Ovary (tissue), 9 donors: Measurements from ENCODE around the gene CACNA1C. TPM values are rescaled to one million over a fixed set of nuclear protein-coding genes. Genes with fewer than 3 reads are reported as not detected.

Experiments
- DNase-seq, 5 donors: peaks; one replicate each; pipeline ENCODE4 v3.0.0-alpha.2; 2019 to 2020
- H3K27ac ChIP-seq, 2 donors: fragments of 200-600 bp; one replicate each; pipeline versions ENCODE4 v1.5.1 to v1.8.0; 2019 to 2022
- H3K27me3 ChIP-seq: fragments of 200-600 bp; one replicate; pipeline ENCODE4 v1.8.0; 2022
- H3K36me3 ChIP-seq: fragments of 200-600 bp; sonication (generic); one replicate; pipeline ENCODE4 v1.5.1; 2019
- H3K4me1 ChIP-seq: one replicate; pipeline ENCODE4 v1.8.1; 2013; ENCODE audit warnings: mild to moderate bottlenecking, moderate library complexity; ENCODE audit not compliant: insufficient read depth
- H3K4me3 ChIP-seq: fragments of 200-600 bp; sonication (generic); one replicate; pipeline ENCODE4 v1.5.1; 2017
- H3K9me3 ChIP-seq, 2 donors: fragments of 200-600 bp in 1 of 2; sonication (generic) in 1 of 2; one replicate each; pipeline versions ENCODE4 v1.5.1 to v1.8.1; 2013 to 2019; ENCODE audit warnings: mild to moderate bottlenecking in 1 of 2, moderate library complexity in 1 of 2
- EP300 ChIP-seq: sonication (generic); formaldehyde crosslinking; IDR thresholded peaks from one replicate; pipeline ENCODE4 v1.6.1; 2017; ENCODE audit warnings: antibody characterized with exemption
- POLR2A ChIP-seq: fragments of 450-650 bp; IDR thresholded peaks from one replicate; pipeline ENCODE4 v1.6.1; 2017; ENCODE audit warnings: antibody characterized with exemption, mild to moderate bottlenecking, moderate library complexity
- WGBS, 3 donors: extraction: QIAGEN DNeasy Blood & Tissue Kit in 1 of 3; methylation state at CpG; one replicate each; pipeline versions ENCODE4 v1.1.5 to v1.1.7; 2013 to 2017; 5-methylcytosine and 5-hydroxymethylcytosine counted together
- intact Hi-C, 4 donors: fragments of 100-400 bp; cut with DNase I; formaldehyde crosslinking; loops; one replicate each; pipeline versions ENCODE4 v1.11.0 to v1.15.1; 2022 to 2023
- polyA plus RNA-seq, 2 donors: library from polyadenylated mRNA; stranded (reverse); fragments of 200-250 nt in 1 of 2; fragments of 350-450 nt in 1 of 2; fragmentation: Illumina TruSeq in 1 of 2; extraction: RNeasy Lipid Tissue Mini Kit (QIAGEN cat#74804) in 1 of 2; gene quantifications; one replicate each; pipeline ENCODE4 v1.2.3, GENCODE V29; 2013 to 2014
- total RNA-seq, 7 donors: library from RNA; depleted of rRNA in 2 of 7; stranded (reverse); fragments of >200 nt in 2 of 7; fragmentation: NEBNext Ultra II Directional in 3 of 7; extraction: Animal tissue kit (Norgen Biotek cat#: 25700) in 3 of 7; gene quantifications; one replicate each; pipeline versions ENCODE4 v1.1.0 to v1.2.4, GENCODE V29; 2016 to 2023
- TF ChIP-seq, protein P1 (sequence below), 3 donors: fragments of 450-650 bp in 2 of 3; fragments of 200-600 bp in 1 of 3; IDR thresholded peaks; one replicate each; pipeline versions ENCODE4 v1.5.1 to v1.8.0; 2016 to 2022; ENCODE audit warnings: antibody characterized with exemption in 3 of 3, mild to moderate bottlenecking in 1 of 3
- donor health status: DM: no; HTN: no; CAD: no; lungs with moderate emphysema.
- donor health status: DM: no; HTN: no; CAD: no.
- donor health status: Bipolar disorder and iron deficiency.
- donor health status: DM: yes; HTN: yes; CAD: no.
- donor health status: DM: no; HTN: no; CAD: no.
- donor health status: DM: yes; HTN: yes; CAD: no.

Gene CACNA1C
- total and polyA plus RNA-seq, 9 donors, result 2.2 to 8.3 (median 3.7) TPM

DNA sequence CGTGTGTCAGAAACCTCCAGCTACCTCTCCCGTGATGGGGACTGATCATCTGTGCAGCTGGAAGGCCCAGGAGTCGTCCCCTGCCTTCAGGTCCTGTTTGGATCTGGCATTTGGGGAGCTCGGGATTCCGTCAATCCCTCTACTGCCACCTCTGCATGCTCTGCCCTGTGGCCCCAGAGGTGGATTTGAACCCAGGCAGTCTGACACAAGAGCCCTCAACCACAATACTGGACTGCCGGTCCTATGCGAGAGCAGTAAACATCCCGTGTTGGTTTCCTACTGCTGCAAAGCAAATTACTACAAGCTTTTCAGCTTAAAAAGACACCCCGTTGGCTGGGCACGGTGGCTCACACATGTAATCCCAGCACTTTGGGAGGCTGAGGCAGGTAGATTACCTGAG is 620.1 kb downstream of the CACNA1C start:
- Histone ChIP-seq H3K4me3 (no peak overlapping the region), H3K27ac (no peak overlapping the region), H3K9me3 (no peaks in the 10 kb centered on the region), H3K36me3 (no peaks in the 10 kb centered on the region), H3K27me3 (no peaks in the 10 kb centered on the region), H3K4me1 (no peaks in the 10 kb centered on the region)
- intact Hi-C loops, result no loop called here
- TF ChIP-seq POLR2A, result no peak
- DNase-seq, result no peak
- WGBS, 3 donors, result 94 to 97% (median 96%) methylated on average over 10 of the region's 10 CpGs

DNA sequence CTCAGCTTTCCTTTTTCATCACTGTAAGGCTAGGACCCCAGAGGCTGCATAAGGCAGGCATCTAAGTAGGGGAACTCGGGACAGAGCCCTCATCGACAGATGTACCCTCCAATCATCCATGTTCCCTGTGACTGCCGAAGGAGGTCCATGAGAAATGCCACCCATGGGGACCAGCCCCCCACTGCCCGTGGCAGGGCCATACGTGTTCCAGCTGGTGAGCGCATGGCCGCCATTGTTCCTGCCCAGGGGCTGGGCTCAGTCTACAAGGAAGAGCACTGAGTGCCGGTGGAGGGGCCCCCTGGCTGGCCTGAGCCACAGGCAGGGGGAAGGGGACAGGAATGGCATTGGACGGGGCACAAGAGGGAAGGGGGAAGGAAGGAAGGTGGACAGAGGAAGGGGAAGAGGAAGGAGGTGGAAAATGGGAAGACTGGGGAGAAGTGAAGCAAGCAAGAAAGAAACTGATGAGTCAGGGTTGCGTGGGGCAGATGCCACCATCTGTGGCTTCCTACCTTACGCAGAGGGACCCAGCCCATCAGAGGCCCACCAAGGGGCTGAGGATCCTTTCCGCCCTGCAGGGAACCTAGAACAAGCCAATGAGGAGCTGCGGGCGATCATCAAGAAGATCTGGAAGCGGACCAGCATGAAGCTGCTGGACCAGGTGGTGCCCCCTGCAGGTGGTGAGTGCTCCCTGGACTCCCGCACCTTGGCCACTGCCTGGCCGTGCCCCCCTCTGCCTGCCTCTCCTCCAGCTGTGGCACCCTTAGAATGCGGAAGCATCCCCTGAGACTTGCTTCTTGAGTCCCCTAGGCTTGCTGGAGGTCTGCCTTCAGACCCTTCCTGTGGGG is 621.4 kb downstream of the CACNA1C start:
- Histone ChIP-seq H3K27me3 (no peaks in the 10 kb centered on the region), H3K9me3 (no peaks in the 10 kb centered on the region), H3K27ac (no peak overlapping the region), H3K4me1 (no peaks in the 10 kb centered on the region), H3K36me3 (no peaks in the 10 kb centered on the region), H3K4me3 (no peak overlapping the region)
- no peak for TF ChIP-seq POLR2A
- TF ChIP-seq, protein P1, sequence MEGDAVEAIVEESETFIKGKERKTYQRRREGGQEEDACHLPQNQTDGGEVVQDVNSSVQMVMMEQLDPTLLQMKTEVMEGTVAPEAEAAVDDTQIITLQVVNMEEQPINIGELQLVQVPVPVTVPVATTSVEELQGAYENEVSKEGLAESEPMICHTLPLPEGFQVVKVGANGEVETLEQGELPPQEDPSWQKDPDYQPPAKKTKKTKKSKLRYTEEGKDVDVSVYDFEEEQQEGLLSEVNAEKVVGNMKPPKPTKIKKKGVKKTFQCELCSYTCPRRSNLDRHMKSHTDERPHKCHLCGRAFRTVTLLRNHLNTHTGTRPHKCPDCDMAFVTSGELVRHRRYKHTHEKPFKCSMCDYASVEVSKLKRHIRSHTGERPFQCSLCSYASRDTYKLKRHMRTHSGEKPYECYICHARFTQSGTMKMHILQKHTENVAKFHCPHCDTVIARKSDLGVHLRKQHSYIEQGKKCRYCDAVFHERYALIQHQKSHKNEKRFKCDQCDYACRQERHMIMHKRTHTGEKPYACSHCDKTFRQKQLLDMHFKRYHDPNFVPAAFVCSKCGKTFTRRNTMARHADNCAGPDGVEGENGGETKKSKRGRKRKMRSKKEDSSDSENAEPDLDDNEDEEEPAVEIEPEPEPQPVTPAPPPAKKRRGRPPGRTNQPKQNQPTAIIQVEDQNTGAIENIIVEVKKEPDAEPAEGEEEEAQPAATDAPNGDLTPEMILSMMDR (IDR thresholded peaks at IDR 0.05), result no peak
- DNase-seq, result no peak
- WGBS, 3 donors, result 93 to 96% (median 95%) methylated on average over 18 of the region's 18 CpGs
- intact Hi-C loops, result no loop called here

DNA sequence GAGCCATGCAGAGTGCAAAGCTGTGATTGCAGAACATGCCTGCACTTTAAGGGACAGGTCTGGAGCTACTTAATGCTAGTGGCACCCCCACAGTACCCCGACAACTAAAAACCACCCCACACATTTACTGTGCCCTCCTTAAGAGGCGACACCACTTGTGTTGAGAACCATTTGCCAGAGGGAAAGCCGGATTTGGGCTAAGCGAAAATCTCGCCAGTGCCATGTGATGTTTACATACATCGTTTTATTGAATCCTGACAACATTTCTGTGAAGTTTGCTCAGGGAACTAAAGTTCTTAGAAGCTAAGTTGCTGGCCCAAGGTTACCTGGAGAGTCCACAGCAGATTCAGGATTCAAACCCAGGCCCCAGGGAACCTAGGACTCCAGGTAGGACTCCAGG is 623.0 kb downstream of the CACNA1C start:
- Histone ChIP-seq H3K27me3 (no peaks in the 10 kb centered on the region), H3K4me3 (no peak overlapping the region), H3K4me1 (no peaks in the 10 kb centered on the region), H3K36me3 (no peaks in the 10 kb centered on the region), H3K27ac (no peak overlapping the region), H3K9me3 (no peaks in the 10 kb centered on the region)
- no peak for TF ChIP-seq POLR2A
- TF ChIP-seq, protein P1 (IDR thresholded peaks at IDR 0.05), result no peak
- TF ChIP-seq EP300, result no peak
- DNase-seq, result no peak
- 71 to 78% (median 78%) methylated on average over 6 of the region's 6 CpGs for WGBS, 3 donors
- intact Hi-C loops, result no loop called here

DNA sequence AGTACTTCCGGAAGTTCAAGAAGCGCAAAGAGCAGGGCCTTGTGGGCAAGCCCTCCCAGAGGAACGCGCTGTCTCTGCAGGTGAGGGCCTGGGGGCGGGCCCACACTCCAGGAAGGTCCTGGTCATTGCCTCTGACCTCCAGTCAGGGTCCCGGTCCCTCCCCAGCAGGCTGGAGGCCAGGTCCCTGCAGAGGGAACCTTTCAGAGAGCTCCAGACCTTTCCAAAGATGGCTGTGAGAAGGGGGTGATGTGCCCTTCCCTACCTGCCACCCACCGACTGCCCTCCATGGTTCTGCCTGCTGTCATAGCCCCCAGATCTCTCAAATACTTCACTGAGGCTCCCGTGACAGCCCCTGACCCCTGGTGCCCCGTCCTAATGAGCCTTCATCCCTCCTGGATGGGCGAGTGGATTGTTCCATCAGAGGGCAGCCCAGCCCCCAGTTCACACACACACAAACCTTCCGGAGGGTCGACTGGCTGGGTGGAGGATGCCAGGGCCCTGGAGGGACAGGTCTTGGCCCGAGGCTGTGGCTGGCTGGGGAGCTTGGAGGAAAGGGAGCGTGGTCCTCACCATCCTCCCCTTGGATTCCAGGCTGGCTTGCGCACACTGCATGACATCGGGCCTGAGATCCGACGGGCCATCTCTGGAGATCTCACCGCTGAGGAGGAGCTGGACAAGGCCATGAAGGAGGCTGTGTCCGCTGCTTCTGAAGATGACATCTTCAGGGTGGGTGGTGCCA is 624.5 kb downstream of the CACNA1C start:
- Histone ChIP-seq H3K9me3 (no peaks in the 10 kb centered on the region), H3K4me1 (no peaks in the 10 kb centered on the region), H3K27ac (no peak overlapping the region), H3K36me3 (no peaks in the 10 kb centered on the region), H3K27me3 (no peaks in the 10 kb centered on the region), H3K4me3 (no peak overlapping the region)
- intact Hi-C loops, result no loop called here
- 85 to 93% (median 85%) methylated on average over 20 of the region's 20 CpGs for WGBS, 3 donors
- TF ChIP-seq, protein P1 (IDR thresholded peaks at IDR 0.05), result no peak
- no peak for TF ChIP-seq POLR2A
- TF ChIP-seq EP300, result no peak
- no peak for DNase-seq

DNA sequence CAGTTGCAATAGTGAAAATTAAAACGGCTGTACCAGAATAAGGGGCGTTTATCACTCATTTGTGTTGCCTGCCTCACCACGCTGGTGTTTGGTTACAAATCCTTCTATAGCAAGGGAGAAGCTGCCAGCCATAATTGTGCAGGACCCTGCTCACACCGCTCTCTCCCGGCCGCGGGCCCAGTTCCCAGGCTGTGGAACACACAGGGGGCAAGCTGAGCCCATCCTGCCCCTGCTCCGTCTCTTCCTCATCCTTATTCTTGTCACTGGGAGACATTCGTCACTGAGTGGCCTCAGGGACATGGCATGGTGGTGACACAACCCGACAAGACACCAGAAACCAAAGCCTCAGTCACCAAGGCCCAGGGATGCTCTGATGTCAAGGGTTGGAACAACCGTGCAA is 625.6 kb downstream of the CACNA1C start:
- Histone ChIP-seq H3K4me1 (no peaks in the 10 kb centered on the region), H3K27ac (no peak overlapping the region), H3K9me3 (no peaks in the 10 kb centered on the region), H3K4me3 (no peak overlapping the region), H3K36me3 (no peaks in the 10 kb centered on the region), H3K27me3 (no peaks in the 10 kb centered on the region)
- TF ChIP-seq, protein P1 (IDR thresholded peaks at IDR 0.05), result no peak
- TF ChIP-seq EP300 (no peak), POLR2A (no peak)
- 82 to 85% (median 84%) methylated on average over 11 of the region's 11 CpGs for WGBS, 3 donors
- intact Hi-C loops, result no loop called here
- no peak for DNase-seq
